Kidney (tissue), 14 donors: Measurements from ENCODE around the gene CUL1. TPM values are rescaled to one million over a fixed set of nuclear protein-coding genes. Genes with fewer than 3 reads are reported as not detected.

Experiments used
- DNase-seq, 5 donors: peaks; one replicate each; pipeline ENCODE4 v3.0.0-alpha.2; 2013 to 2020
- FAIRE-seq: peaks from 2 replicates; lab custom pipeline; 2012; peaks lifted over from hg19 to GRCh38; lab: Jason Lieb, UNC
- H3K27ac ChIP-seq, 2 donors: one replicate each; pipeline ENCODE4 v1.7.0; 2013; ENCODE audit warnings: low read depth in 2 of 2, low read length in 2 of 2, inconsistent platforms in 1 of 2
- H3K27me3 ChIP-seq: one replicate; pipeline ENCODE4 v1.7.1; 2013; ENCODE audit warnings: low read length, inconsistent platforms; ENCODE audit not compliant: control insufficient read depth, insufficient read depth
- H3K36me3 ChIP-seq, 3 donors: one replicate each; pipeline versions ENCODE4 v1.7.0 to v1.7.1; 2013; ENCODE audit warnings: low read length in 3 of 3, control low read depth in 1 of 3, inconsistent platforms in 1 of 3; ENCODE audit not compliant: insufficient read depth in 3 of 3, control insufficient read depth in 2 of 3
- H3K4me1 ChIP-seq, 3 donors: one replicate each; pipeline versions ENCODE4 v1.7.0 to v1.7.1; 2013; ENCODE audit warnings: low read length in 3 of 3, inconsistent platforms in 1 of 3, low read depth in 1 of 3; ENCODE audit not compliant: control insufficient read depth in 2 of 3, insufficient read depth in 2 of 3
- H3K4me3 ChIP-seq, 3 donors: one replicate each; pipeline versions ENCODE4 v1.7.0 to v1.8.1; 2013; ENCODE audit warnings: low read length in 3 of 3, control low read depth in 1 of 3, inconsistent platforms in 1 of 3
- H3K9ac ChIP-seq, 3 donors: one replicate each; pipeline versions ENCODE4 v1.7.0 to v1.7.1; 2013; ENCODE audit warnings: low read length in 3 of 3, control low read depth in 1 of 3, inconsistent platforms in 1 of 3
- H3K9me3 ChIP-seq, 3 donors: one replicate each; pipeline versions ENCODE4 v1.7.0 to v1.7.1; 2013; ENCODE audit warnings: low read length in 3 of 3, control low read depth in 1 of 3, inconsistent platforms in 1 of 3; ENCODE audit not compliant: control insufficient read depth in 2 of 3, insufficient read depth in 1 of 3
- CTCF ChIP-seq: IDR thresholded peaks from 3 replicates; pipeline ENCODE4 v1.5.1; 2012; ENCODE audit warnings: mild to moderate bottlenecking, moderate library complexity, borderline replicate concordance; ENCODE audit not compliant: insufficient read depth; ENCODE audit errors: extremely low read depth
- intact Hi-C: fragments of 100-400 bp; cut with DNase I; formaldehyde crosslinking; loops from one replicate; pipeline ENCODE4 v1.11.1; 2022
- polyA plus RNA-seq: library from polyadenylated mRNA; stranded (reverse); fragments of 350-450 nt; fragmentation: Illumina TruSeq; extraction: RNeasy Lipid Tissue Mini Kit (QIAGEN cat#74804); gene quantifications from one replicate; pipeline ENCODE4 v1.2.3, GENCODE V29; 2014; ENCODE audit warnings: low read depth, low replicate concordance; ENCODE audit not compliant: insufficient read depth
- total RNA-seq: library from RNA; stranded (reverse); fragmentation: NEBNext Ultra II Directional; extraction: Animal tissue kit (Norgen Biotek cat#: 25700); gene quantifications from one replicate; pipeline ENCODE4 v1.2.1, GENCODE V29; 2021
- donor health status: control.
- donor health status: control.
- donor health status: control.
- donor health status: control.
- donor health status: control.
- donor health status: DM: yes; HTN: yes; CAD: no.
- donor health status: Normal renal cell carcinoma (clear cell type).

CUL1 gene
- total and polyA plus RNA-seq, 2 donors from 2014 or later, result 23.4 to 37.6 TPM

GRCh38 chr7:148684289-148684830 is 14.3 kb upstream of the CUL1 start:
- no peak overlapping the region for H3K27ac ChIP-seq
- DNase-seq, result peak in 1 of 5 donors; percentile 16
- no peaks in the 10 kb centered on the region for H3K36me3 ChIP-seq
- no peak overlapping the region for H3K9ac ChIP-seq
- no peak for FAIRE-seq
- H3K27me3 ChIP-seq, result no peaks in the 10 kb centered on the region
- no peaks in the 10 kb centered on the region for H3K4me1 ChIP-seq
- no peak overlapping the region for H3K4me3 ChIP-seq
- intact Hi-C loops, result no loop called here
- TF ChIP-seq CTCF, result no peak
- no peaks in the 10 kb centered on the region for H3K9me3 ChIP-seq

- Histone ChIP-seq H3K9me3 (no peaks in the 10 kb centered on the region), H3K36me3 (no peaks in the 10 kb centered on the region), H3K27me3 (no peaks in the 10 kb centered on the region), H3K4me3 (no peak overlapping the region), H3K9ac (no peak overlapping the region), H3K27ac (no peak overlapping the region), H3K4me1 (no peaks in the 10 kb centered on the region)
- DNase-seq (no peak), FAIRE-seq (no peak)
- intact Hi-C loops, result no loop called here
- TF ChIP-seq CTCF, result no peak
These were observed 12.3 kb upstream of the CUL1 start for GRCh38 chr7:148686312-148686937.

- Histone ChIP-seq H3K9me3 (no peaks in the 10 kb centered on the region), H3K27me3 (no peaks in the 10 kb centered on the region), H3K4me1 (no peaks in the 10 kb centered on the region), H3K9ac (no peak overlapping the region), H3K27ac (no peak overlapping the region), H3K4me3 (no peak overlapping the region), H3K36me3 (no peaks in the 10 kb centered on the region)
- intact Hi-C loops, result no loop called here
- FAIRE-seq (no peak), DNase-seq (no peak)
- TF ChIP-seq CTCF, result no peak
These were observed 11.1 kb upstream of the CUL1 start for GRCh38 chr7:148687555-148687954.

- TF ChIP-seq CTCF, result no peak
- FAIRE-seq (no peak), DNase-seq (no peak)
- H3K4me1 ChIP-seq, result no peaks in the 10 kb centered on the region
- intact Hi-C loops, result no loop called here
- no peaks in the 10 kb centered on the region for H3K27me3 ChIP-seq
- H3K27ac ChIP-seq, result no peak overlapping the region
- no peaks in the 10 kb centered on the region for H3K36me3 ChIP-seq
- H3K9me3 ChIP-seq, result no peaks in the 10 kb centered on the region
- H3K9ac ChIP-seq, result no peak overlapping the region
- H3K4me3 ChIP-seq, result no peak overlapping the region
These were observed 10.2 kb upstream of the CUL1 start for GRCh38 chr7:148688526-148688925.
